ENCODE measurements around the gene NUPR1. TPM values are rescaled to one million over a fixed set of nuclear protein-coding genes. Genes with fewer than 3 reads are reported as not detected.

The NUPR1 gene
- total RNA-seq: 100 to 1,000 TPM in 1 of 5 donors, 10 to 100 TPM in 3, 1 to 10 TPM in 1; 4.2 to 251 (median 14.0) TPM
- 100 to 1,000 TPM; 123 to 239 (median 126) TPM for polyA plus RNA-seq
- long read RNA-seq, donor 1, full-length matches to known transcripts: 20 of 26 reads
- long read RNA-seq, donor 1, partial matches to known transcripts: 6 of 26 reads
- long read RNA-seq, donor 1, other reads (novel, unspliced or antisense): 0 of 26 reads
- long read RNA-seq, donor 2, full-length matches to known transcripts: 31 of 31 reads
- long read RNA-seq, donor 2, partial matches to known transcripts: 0 of 31 reads
- long read RNA-seq, donor 2, other reads (novel, unspliced or antisense): 0 of 31 reads
- long read RNA-seq, donor 3, full-length matches to known transcripts: 13 of 13 reads
- long read RNA-seq, donor 3, partial matches to known transcripts: 0 of 13 reads
- long read RNA-seq, donor 3, other reads (novel, unspliced or antisense): 0 of 13 reads
- long read RNA-seq, donor 4, full-length matches to known transcripts: 3 of 3 reads
- long read RNA-seq, donor 4, partial matches to known transcripts: 0 of 3 reads
- long read RNA-seq, donor 4, other reads (novel, unspliced or antisense): 0 of 3 reads
- long read RNA-seq, donor 5, full-length matches to known transcripts: 40 of 40 reads
- long read RNA-seq, donor 5, partial matches to known transcripts: 0 of 40 reads
- long read RNA-seq, donor 5, other reads (novel, unspliced or antisense): 0 of 40 reads
- long read RNA-seq, donor 6, full-length matches to known transcripts: 59 of 70 reads
- long read RNA-seq, donor 6, partial matches to known transcripts: 11 of 70 reads
- long read RNA-seq, donor 6, other reads (novel, unspliced or antisense): 0 of 70 reads
- long read RNA-seq, donor 7, full-length matches to known transcripts: 40 of 45 reads
- long read RNA-seq, donor 7, partial matches to known transcripts: 5 of 45 reads
- long read RNA-seq, donor 7, other reads (novel, unspliced or antisense): 0 of 45 reads
- long read RNA-seq, donor 8, full-length matches to known transcripts: 22 of 22 reads
- long read RNA-seq, donor 8, partial matches to known transcripts: 0 of 22 reads
- long read RNA-seq, donor 8, other reads (novel, unspliced or antisense): 0 of 22 reads
- long read RNA-seq, donor 9, full-length matches to known transcripts: 36 of 41 reads
- long read RNA-seq, donor 9, partial matches to known transcripts: 5 of 41 reads
- long read RNA-seq, donor 9, other reads (novel, unspliced or antisense): 0 of 41 reads
- long read RNA-seq, donor 10, full-length matches to known transcripts: 6 of 11 reads
- long read RNA-seq, donor 10, partial matches to known transcripts: 5 of 11 reads
- long read RNA-seq, donor 10, other reads (novel, unspliced or antisense): 0 of 11 reads

GRCh38 chr16:28538733-28539596 lies at the start of gene NUPR1:
NUPR1 (minus strand) TSS chr16:28538974; CDS start chr16:28538907, 67 bp downstream.
- peaks cover 22 to 79% (median 51%) of the 10 kb centered on the region in 4 donors for H3K4me1 ChIP-seq
- peaks cover 0 to 30% (median 13%) of the 10 kb centered on the region in 4 donors for H3K36me3 ChIP-seq
- peak; percentile 56 for TF ChIP-seq EP300 (IDR thresholded peaks at IDR 0.05)
- peak; percentile 91 to 92 (median 91) for TF ChIP-seq POLR2AphosphoS5 (IDR thresholded peaks at IDR 0.05)
- TF ChIP-seq CTCF (IDR thresholded peaks at IDR 0.05): no peak
- TF ChIP-seq POLR2A (IDR thresholded peaks at IDR 0.05): peak in 2 of 4 donors; percentile 62 to 70
- H3K9me3 ChIP-seq: no peaks in the 10 kb centered on the region
- no peaks in the 10 kb centered on the region for H3K27me3 ChIP-seq
- intact Hi-C loops (cut with DNase I; ENCODE audit: low total_unique reads): no loop called here
- peak; percentile 95 for DNase-seq
- H3K27ac ChIP-seq: peak within 1 kb of the TSS; percentile 85 to 95 (median 92)
- WGBS, 5 donors: 18 to 41% (median 23%) methylated on average over 19 to 22 of the region's 22 CpGs
- H3K4me3 ChIP-seq: peak within 1 kb of the TSS; percentile 45 to 71 (median 52)

GRCh38 chr16:28587386-28587785 lies 48.6 kb upstream of the NUPR1 start:
- intact Hi-C loops (cut with DNase I; ENCODE audit: low total_unique reads): no loop called here
- WGBS, 5 donors: 85 to 91% (median 90%) methylated on average over 8 of the region's 8 CpGs
- no peaks in the 10 kb centered on the region for H3K27me3 ChIP-seq
- H3K4me3 ChIP-seq: no peak overlapping the region
- no peaks in the 10 kb centered on the region for H3K4me1 ChIP-seq
- H3K36me3 ChIP-seq: peaks cover 62 to 100% (median 100%) of the 10 kb centered on the region in 4 donors
- H3K27ac ChIP-seq: no peak overlapping the region
- TF ChIP-seq EP300 (IDR thresholded peaks at IDR 0.05) (no peak), POLR2AphosphoS5 (IDR thresholded peaks at IDR 0.05) (no peak), POLR2A (IDR thresholded peaks at IDR 0.05) (no peak), CTCF (IDR thresholded peaks at IDR 0.05) (no peak)
- H3K9me3 ChIP-seq: no peaks in the 10 kb centered on the region
- no peak for DNase-seq

- peaks cover 71 to 100% (median 100%) of the 10 kb centered on the region in 4 donors for H3K36me3 ChIP-seq
- intact Hi-C loops (cut with DNase I; ENCODE audit: low total_unique reads): no loop called here
- WGBS, 5 donors: 89 to 93% (median 91%) methylated on average over 3 of the region's 3 CpGs
- no peak overlapping the region for H3K27ac ChIP-seq
- no peak overlapping the region for H3K4me3 ChIP-seq
- no peaks in the 10 kb centered on the region for H3K4me1 ChIP-seq
- H3K27me3 ChIP-seq: no peaks in the 10 kb centered on the region
- DNase-seq: no peak
- TF ChIP-seq EP300 (IDR thresholded peaks at IDR 0.05) (no peak), POLR2A (IDR thresholded peaks at IDR 0.05) (no peak), POLR2AphosphoS5 (IDR thresholded peaks at IDR 0.05) (no peak), CTCF (IDR thresholded peaks at IDR 0.05) (no peak)
- no peaks in the 10 kb centered on the region for H3K9me3 ChIP-seq
Measured at GRCh38 chr16:28586466-28586865, 47.7 kb upstream of the NUPR1 start.

Measured in stomach (tissue), 19 donors.